HL-60 (cell line): ENCODE results near the gene NR3C2.

Experiments used
- DNase-seq, 2 experiments: peaks; one replicate each; pipeline ENCODE4 v3.0.0-alpha.2; 2010 to 2020; ENCODE audit warnings: low read depth in 1 of 2, low spot score in 1 of 2
- H3K27ac ChIP-seq: fragments of 250-450 bp; sonication (Bioruptor Pico); replicated peaks from 2 replicates; pipeline ENCODE4 v1.5.1; 2020; ENCODE audit warnings: mild to moderate bottlenecking, moderate library complexity
- H3K27me3 ChIP-seq: fragments of 250-450 bp; sonication (Bioruptor Pico); 2 replicates; pipeline ENCODE4 v1.5.1; 2021; ENCODE audit warnings: mild to moderate bottlenecking, moderate library complexity; ENCODE audit not compliant: insufficient read depth, poor library complexity, severe bottlenecking
- H3K4me3 ChIP-seq: replicated peaks from 2 replicates; pipeline ENCODE4 v1.5.1; 2011; ENCODE audit warnings: mild to moderate bottlenecking, control low read depth, low read length; ENCODE audit not compliant: insufficient read depth
- GABPA ChIP-seq: IDR thresholded peaks from 2 replicates; pipeline ENCODE4 v1.6.1; 2012; ENCODE audit warnings: low read depth
- POLR2AphosphoS5 ChIP-seq: IDR thresholded peaks from 2 replicates; pipeline ENCODE4 v1.6.1; 2012; ENCODE audit warnings: low read depth
- SPI1 ChIP-seq: IDR thresholded peaks from 2 replicates; pipeline ENCODE4 v1.6.1; 2012; ENCODE audit warnings: low read depth, mild to moderate bottlenecking, borderline replicate concordance
- TF ChIP-seq, protein P1 (sequence below): IDR thresholded peaks from one replicate; pipeline ENCODE4 v1.5.1; 2011; ENCODE audit warnings: low read length, control low read depth, inconsistent platforms; ENCODE audit not compliant: insufficient read depth
- TF ChIP-seq, protein P2 (sequence below): IDR thresholded peaks from 2 replicates; pipeline ENCODE4 v1.6.1; 2012; ENCODE audit warnings: low read depth; ENCODE audit not compliant: insufficient replicate concordance

The NR3C2 gene

DNA sequence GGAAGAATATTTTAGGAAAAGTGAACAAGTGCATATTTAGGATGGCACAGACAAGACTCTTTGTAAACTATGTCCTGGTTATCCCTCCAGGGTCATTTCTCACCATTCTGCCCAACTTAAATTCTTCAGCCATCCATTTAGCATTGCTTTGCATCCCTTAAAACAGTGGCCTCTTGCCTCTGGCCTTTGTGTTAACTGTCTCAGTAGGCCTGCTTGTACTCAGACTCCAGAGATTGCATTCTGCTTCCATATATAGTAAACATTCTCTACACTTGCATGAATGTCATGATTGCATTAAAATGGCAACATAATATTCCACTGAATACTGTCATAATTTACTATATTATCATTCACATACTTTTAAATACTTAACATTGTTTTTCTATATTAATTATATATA, 43.2 kb downstream of the NR3C2 start:
- no peaks in the 10 kb centered on the region for H3K27me3 ChIP-seq
- no peak overlapping the region for H3K4me3 ChIP-seq
- TF ChIP-seq POLR2AphosphoS5 = no peak
- TF ChIP-seq SPI1 = no peak
- no peak for TF ChIP-seq GABPA
- TF ChIP-seq, protein P1, sequence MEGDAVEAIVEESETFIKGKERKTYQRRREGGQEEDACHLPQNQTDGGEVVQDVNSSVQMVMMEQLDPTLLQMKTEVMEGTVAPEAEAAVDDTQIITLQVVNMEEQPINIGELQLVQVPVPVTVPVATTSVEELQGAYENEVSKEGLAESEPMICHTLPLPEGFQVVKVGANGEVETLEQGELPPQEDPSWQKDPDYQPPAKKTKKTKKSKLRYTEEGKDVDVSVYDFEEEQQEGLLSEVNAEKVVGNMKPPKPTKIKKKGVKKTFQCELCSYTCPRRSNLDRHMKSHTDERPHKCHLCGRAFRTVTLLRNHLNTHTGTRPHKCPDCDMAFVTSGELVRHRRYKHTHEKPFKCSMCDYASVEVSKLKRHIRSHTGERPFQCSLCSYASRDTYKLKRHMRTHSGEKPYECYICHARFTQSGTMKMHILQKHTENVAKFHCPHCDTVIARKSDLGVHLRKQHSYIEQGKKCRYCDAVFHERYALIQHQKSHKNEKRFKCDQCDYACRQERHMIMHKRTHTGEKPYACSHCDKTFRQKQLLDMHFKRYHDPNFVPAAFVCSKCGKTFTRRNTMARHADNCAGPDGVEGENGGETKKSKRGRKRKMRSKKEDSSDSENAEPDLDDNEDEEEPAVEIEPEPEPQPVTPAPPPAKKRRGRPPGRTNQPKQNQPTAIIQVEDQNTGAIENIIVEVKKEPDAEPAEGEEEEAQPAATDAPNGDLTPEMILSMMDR = no peak
- TF ChIP-seq, protein P2, sequence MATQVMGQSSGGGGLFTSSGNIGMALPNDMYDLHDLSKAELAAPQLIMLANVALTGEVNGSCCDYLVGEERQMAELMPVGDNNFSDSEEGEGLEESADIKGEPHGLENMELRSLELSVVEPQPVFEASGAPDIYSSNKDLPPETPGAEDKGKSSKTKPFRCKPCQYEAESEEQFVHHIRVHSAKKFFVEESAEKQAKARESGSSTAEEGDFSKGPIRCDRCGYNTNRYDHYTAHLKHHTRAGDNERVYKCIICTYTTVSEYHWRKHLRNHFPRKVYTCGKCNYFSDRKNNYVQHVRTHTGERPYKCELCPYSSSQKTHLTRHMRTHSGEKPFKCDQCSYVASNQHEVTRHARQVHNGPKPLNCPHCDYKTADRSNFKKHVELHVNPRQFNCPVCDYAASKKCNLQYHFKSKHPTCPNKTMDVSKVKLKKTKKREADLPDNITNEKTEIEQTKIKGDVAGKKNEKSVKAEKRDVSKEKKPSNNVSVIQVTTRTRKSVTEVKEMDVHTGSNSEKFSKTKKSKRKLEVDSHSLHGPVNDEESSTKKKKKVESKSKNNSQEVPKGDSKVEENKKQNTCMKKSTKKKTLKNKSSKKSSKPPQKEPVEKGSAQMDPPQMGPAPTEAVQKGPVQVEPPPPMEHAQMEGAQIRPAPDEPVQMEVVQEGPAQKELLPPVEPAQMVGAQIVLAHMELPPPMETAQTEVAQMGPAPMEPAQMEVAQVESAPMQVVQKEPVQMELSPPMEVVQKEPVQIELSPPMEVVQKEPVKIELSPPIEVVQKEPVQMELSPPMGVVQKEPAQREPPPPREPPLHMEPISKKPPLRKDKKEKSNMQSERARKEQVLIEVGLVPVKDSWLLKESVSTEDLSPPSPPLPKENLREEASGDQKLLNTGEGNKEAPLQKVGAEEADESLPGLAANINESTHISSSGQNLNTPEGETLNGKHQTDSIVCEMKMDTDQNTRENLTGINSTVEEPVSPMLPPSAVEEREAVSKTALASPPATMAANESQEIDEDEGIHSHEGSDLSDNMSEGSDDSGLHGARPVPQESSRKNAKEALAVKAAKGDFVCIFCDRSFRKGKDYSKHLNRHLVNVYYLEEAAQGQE = no peak
- DNase-seq = no peak
- no peak overlapping the region for H3K27ac ChIP-seq

DNA sequence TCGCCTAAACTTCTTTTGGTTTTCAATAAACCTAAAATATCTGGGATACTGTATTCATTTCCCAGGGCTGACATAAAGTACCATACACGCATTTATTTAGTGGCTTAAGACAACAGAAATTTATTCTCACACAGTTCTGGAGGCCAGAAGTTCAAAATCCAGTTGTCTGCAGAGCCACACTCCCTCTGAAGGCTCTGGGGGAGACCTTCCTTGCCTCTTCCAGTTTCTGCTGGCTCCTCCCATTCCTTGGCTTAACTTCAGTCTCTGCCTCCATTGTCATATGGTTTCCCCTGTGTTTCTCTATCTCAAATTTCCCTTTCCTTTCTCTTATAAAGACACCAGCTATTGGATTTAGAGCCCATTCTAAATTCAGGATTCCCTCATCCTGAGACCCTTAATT, 44.4 kb downstream of the NR3C2 start:
- H3K4me3 ChIP-seq = no peak overlapping the region
- no peaks in the 10 kb centered on the region for H3K27me3 ChIP-seq
- TF ChIP-seq SPI1 (no peak), POLR2AphosphoS5 (no peak), GABPA (no peak)
- TF ChIP-seq, protein P2 = no peak
- TF ChIP-seq, protein P1 = no peak
- no peak for DNase-seq
- no peak overlapping the region for H3K27ac ChIP-seq

DNA sequence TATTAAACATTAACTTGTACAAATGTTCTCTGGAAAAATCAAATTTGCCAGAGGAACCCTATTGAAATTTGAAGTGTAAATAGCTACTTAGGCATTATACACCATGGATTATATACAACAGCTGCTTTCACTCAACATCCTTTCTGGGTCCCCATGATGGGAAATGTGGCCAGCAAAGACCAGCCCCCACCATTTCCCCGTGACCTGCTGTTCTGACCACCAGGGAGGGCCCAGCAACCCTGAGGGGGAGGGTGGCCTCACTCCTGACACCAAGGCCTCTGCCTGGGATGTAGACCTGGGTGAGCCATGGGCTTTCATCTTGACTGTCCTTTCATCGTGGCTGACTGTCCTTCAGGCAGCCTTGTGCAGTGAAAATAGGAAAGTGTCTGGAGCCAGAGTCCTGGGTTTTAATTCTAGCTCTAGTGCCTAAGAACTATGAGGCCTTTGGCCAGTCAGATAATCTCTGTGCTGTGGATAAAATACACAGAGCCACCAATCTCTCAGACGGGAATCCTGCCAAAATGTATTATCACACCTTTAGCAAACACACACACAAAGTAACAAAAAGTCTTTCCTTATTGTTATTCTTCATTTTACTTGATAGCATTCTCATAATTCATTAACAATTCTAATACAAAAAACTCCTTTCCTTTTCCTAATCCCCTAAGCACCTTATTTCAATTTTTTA, 45.1 kb downstream of the NR3C2 start:
- TF ChIP-seq, protein P1 = no peak
- TF ChIP-seq GABPA (no peak), SPI1 (no peak), POLR2AphosphoS5 (no peak)
- TF ChIP-seq, protein P2 = no peak
- no peaks in the 10 kb centered on the region for H3K27me3 ChIP-seq
- H3K27ac ChIP-seq = no peak overlapping the region
- H3K4me3 ChIP-seq = no peak overlapping the region
- no peak for DNase-seq
